GM12864 (cell line): Measurements from ENCODE around the gene VWC2.

Source experiments
- DNase-seq: peaks from one replicate; pipeline ENCODE4 v3.0.0-alpha.2; 2011; ENCODE audit warnings: low read depth
- H3K4me3 ChIP-seq: 2 replicates; pipeline ENCODE4 v1.5.1; 2011; ENCODE audit warnings: mild to moderate bottlenecking, low read depth, low read length, control low read depth
- TF ChIP-seq, protein P1 (sequence below): IDR thresholded peaks from 2 replicates; pipeline ENCODE4 v1.5.1; 2011; ENCODE audit warnings: low read depth, mild to moderate bottlenecking, moderate library complexity, low read length, control low read depth, inconsistent platforms; ENCODE audit errors: missing control alignments

The VWC2 gene

DNA sequence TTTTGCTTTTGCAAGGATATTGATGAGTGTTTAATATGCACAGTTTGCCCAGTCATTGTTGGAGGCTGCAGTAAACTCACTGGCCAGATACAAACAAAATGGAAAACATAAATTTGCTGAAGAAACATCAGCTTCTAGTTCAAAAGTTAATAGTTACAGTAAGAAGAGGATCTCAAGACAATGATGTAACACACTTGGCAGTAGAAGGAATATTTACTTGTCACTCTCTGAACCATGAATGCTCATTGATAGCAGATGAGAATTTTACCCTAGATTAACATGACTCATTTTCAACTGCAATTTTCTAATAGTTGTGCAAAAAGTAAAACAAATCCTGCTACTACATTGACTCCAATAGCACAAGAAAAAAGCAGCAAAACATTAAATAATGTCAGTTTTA is 47.7 kb downstream of the VWC2 start:
- no peak for DNase-seq
- no peak overlapping the region for H3K4me3 ChIP-seq
- TF ChIP-seq, protein P1, sequence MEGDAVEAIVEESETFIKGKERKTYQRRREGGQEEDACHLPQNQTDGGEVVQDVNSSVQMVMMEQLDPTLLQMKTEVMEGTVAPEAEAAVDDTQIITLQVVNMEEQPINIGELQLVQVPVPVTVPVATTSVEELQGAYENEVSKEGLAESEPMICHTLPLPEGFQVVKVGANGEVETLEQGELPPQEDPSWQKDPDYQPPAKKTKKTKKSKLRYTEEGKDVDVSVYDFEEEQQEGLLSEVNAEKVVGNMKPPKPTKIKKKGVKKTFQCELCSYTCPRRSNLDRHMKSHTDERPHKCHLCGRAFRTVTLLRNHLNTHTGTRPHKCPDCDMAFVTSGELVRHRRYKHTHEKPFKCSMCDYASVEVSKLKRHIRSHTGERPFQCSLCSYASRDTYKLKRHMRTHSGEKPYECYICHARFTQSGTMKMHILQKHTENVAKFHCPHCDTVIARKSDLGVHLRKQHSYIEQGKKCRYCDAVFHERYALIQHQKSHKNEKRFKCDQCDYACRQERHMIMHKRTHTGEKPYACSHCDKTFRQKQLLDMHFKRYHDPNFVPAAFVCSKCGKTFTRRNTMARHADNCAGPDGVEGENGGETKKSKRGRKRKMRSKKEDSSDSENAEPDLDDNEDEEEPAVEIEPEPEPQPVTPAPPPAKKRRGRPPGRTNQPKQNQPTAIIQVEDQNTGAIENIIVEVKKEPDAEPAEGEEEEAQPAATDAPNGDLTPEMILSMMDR: no peak

DNA sequence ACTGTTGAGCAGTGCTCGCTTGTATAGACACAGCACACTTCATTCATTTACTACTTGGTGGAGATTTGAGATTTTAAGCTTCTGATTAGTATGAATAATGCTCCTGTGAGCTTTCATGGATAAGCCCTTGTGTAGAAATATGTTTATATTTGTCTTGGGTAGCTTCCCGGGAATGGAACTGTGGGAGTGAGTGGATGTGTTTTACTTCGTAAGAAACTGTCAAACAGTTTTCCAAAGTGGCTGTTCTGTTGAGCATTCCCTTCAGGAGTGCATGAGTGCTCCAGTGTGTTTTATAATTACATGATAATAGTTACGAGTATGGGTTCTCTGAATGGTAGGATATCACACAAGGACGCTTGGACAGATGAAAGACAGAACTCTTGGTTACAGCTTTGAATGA is 49.4 kb downstream of the VWC2 start:
- H3K4me3 ChIP-seq: no peak overlapping the region
- DNase-seq: no peak
- TF ChIP-seq, protein P1: no peak

DNA sequence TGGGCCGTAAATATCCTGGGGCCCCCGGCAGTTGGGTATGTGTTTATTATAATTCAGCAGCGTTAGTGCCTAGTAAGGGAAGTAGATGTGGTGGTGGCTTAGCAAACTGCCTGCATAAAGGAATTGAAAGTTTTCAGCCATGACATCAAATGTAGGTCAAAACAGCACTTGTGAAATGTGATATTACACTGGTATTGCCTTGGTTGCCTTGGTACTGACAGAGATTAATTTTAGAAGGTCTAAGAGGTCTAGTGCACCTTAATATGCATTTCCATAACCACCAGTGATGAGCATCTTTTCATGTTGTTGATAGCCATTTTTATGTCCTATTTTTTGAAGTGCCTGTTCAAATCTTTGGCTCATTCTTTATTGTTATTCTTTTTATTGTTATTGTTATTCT is 50.1 kb downstream of the VWC2 start:
- no peak for DNase-seq
- TF ChIP-seq, protein P1: no peak
- no peak overlapping the region for H3K4me3 ChIP-seq

DNA sequence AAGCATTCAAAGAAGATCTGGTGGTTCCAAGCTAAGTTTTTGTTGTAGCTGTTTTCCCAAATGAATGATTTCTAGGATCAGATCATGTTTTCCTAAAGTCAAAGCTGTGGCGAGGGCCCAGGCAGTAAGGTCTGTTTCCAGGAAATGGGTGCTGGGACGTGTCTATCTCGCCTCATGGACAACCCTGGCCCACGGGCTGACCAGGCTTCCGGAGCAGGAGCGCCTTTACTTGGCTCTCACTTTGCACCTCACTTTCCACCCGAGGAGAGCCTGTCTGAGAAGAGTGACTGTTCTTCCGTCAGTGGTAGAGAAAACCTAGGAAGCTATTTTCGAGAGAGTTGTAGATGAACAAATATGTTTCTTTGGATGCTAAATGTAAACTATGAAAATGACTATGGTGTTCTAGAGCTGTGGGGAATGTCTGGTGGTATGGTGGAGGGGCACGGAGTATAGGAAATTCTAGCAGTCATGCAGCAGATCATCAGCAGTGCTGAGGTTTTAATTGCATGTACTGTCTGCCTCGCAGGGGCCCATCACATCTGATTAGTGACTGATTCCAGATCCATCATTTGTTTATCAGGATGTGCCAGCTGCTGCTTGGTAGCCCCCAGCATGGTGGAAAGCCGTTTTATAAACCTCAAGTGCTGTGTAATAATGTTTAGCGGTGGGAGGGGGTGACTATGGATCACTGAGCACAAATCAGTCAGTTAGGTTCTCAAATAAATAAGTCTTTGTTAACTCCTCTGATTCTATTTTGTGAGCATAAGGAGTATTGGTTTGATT is 66.6 kb downstream of the VWC2 start:
- DNase-seq: no peak
- TF ChIP-seq, protein P1: no peak
- H3K4me3 ChIP-seq: no peak overlapping the region

DNA sequence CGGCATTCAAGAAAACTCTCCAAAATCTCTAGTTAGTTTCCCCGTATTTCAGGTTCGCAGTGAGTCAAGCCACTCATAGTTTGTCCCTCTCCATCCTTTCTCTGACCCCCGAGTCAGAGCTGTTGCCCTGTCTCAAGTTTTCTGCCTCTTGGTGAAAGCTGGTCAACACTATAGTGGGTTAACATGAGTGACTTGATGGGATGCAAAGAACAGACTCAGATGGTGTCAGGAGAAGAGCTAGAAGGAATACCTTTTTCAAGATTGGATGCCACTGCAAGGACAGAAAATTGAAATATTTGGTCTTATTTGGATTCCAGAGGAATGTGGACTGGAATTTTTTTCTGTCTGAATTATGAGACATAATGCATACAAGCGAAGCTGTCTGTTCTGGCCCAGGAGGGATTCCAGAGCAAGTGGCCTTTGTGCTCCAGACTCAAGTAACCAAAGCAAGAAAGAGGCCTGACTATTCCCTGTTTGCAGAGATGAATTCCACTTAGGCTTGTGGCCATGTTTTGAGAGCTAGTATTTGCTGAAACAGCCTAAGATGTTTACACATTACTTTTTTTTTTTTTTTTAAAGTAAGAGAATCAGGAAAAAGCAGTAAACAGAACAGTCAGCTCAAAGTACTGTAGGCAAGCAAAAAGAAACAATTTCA is 67.4 kb downstream of the VWC2 start:
- no peak overlapping the region for H3K4me3 ChIP-seq
- TF ChIP-seq, protein P1: no peak
- DNase-seq: no peak

DNA sequence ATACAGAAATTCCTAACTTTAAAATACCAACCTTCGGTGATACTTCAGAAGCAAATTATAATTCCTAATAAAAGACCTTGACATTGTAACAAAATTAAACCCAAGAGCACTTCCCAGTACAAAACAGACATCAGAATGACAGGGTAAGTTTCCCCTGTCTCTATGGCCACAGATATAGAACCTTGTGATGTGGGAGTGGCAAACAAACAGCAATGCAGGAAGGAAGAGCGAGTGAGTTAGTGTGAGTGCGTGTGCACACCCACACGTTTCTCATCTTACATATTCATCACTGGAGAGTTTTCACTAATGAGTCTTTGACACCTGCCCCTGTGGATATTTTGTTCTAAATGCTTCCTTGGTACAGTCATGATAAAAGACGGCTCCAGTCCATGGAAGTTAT is 72.2 kb downstream of the VWC2 start:
- no peak for DNase-seq
- TF ChIP-seq, protein P1: no peak

DNA sequence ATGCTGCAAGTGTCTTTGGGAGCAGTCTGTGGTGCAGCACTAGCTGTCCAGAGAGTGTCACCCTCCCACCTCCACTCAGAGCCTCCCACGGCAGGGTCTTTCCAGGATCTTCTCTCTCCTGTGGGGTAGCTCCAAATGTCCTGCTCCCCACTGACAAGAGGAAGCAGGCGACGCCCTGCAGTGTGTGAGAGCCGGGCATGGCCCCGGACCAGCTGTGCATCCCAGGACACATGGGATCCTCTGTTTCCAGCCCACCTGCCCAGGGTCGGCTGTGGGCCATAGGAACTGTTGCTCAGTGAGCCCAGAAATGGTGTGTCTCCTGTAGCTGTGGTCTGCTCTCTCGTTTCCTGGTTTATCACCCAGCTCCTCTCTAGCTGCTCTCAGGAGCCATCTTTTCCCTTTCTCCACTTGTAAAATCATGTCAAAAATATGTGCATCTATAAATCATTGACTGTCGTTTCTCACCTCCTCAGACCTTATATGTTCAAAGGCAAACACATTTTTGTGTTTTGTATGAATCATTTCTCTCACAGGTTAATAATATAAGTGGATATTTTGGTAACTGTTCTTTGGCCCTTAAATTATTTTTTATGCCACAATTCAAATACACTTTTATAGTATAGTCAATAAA is 74.9 kb downstream of the VWC2 start:
- TF ChIP-seq, protein P1: no peak
- DNase-seq: no peak
- H3K4me3 ChIP-seq: no peak overlapping the region

More for the DNA sequence above, 72.2 kb downstream of the VWC2 start:
- no peak overlapping the region for H3K4me3 ChIP-seq
